HTR-8/SVneo (cell line): Measurements from ENCODE around the gene CHD1.

Experiments used
- DNase-seq: peaks from one replicate; pipeline ENCODE4 v3.0.0; 2011; ENCODE audit warnings: low spot score, mixed read lengths; ENCODE audit not compliant: insufficient read length
- FAIRE-seq: peaks from 2 replicates; lab custom pipeline; 2011; peaks lifted over from hg19 to GRCh38; lab: Jason Lieb, UNC

Gene CHD1

GRCh38 chr5:98825582-98826375 is 103.0 kb downstream of the CHD1 start:
- DNase-seq (no peak), FAIRE-seq (no peak)

- DNase-seq, result no peak
- no peak for FAIRE-seq
These were observed 112.1 kb downstream of the CHD1 start for GRCh38 chr5:98816582-98817222.

- FAIRE-seq, result no peak
These were observed 115.1 kb downstream of the CHD1 start for GRCh38 chr5:98813755-98814154.

GRCh38 chr5:98810206-98810605 is 118.6 kb downstream of the CHD1 start:
- FAIRE-seq (no peak), DNase-seq (no peak)

More at GRCh38 chr5:98813755-98814154, 115.1 kb downstream of the CHD1 start:
- no peak for DNase-seq

GRCh38 chr5:98807806-98808205 is 121.0 kb downstream of the CHD1 start:
- DNase-seq (no peak), FAIRE-seq (no peak)

- FAIRE-seq (no peak), DNase-seq (no peak)
These were observed 123.7 kb downstream of the CHD1 start for GRCh38 chr5:98805070-98805469.

GRCh38 chr5:98804066-98804465 is 124.7 kb downstream of the CHD1 start:
- FAIRE-seq (no peak), DNase-seq (no peak)
